Central memory CD8-positive, alpha-beta T cell (primary cell): ENCODE measurements around the gene BABAM2.

ENCODE experiments used
- ATAC-seq: fragments of 150-1000 bp; cut with Tn5 transposase; replicated peaks from 2 replicates; pipeline ENCODE4 v1.10.0; 2022; ENCODE audit warnings: mild to moderate bottlenecking, moderate FRiP score, moderate number of reproducible peaks; ENCODE audit not compliant: poor library complexity, severe bottlenecking; ENCODE audit errors: extremely low read depth
- DNase-seq, 2 donors: peaks; one replicate each; pipeline ENCODE4 v3.0.0; 2021; ENCODE audit warnings: low spot score in 2 of 2
- H3K27ac Mint-ChIP-seq: one replicate; pipeline ENCODE4 v1.8.0; 2022; ENCODE audit warnings: low read depth, mild to moderate bottlenecking, moderate library complexity, mixed read lengths
- H3K27me3 Mint-ChIP-seq: one replicate; pipeline ENCODE4 v1.8.0; 2022; ENCODE audit warnings: mixed read lengths
- H3K36me3 Mint-ChIP-seq: one replicate; pipeline ENCODE4 v1.8.0; 2022; ENCODE audit warnings: mild to moderate bottlenecking, moderate library complexity, mixed read lengths; ENCODE audit not compliant: insufficient read depth
- H3K4me1 Mint-ChIP-seq: one replicate; pipeline ENCODE4 v1.8.0; 2022; ENCODE audit warnings: mixed read lengths
- H3K4me3 Mint-ChIP-seq: one replicate; pipeline ENCODE4 v1.8.0; 2022; ENCODE audit warnings: mild to moderate bottlenecking, moderate library complexity, mixed read lengths
- H3K9me3 Mint-ChIP-seq: one replicate; pipeline ENCODE4 v1.8.0; 2022; ENCODE audit warnings: mixed read lengths

BABAM2 gene

GRCh38 chr2:28148000-28148399, 257.5 kb downstream of the BABAM2 start:
- no peaks in the 10 kb centered on the region for H3K9me3 Mint-ChIP-seq
- H3K27me3 Mint-ChIP-seq: no peaks in the 10 kb centered on the region
- H3K27ac Mint-ChIP-seq: no peak overlapping the region
- peaks cover 1% of the 10 kb centered on the region for H3K36me3 Mint-ChIP-seq
- ATAC-seq (no peak), DNase-seq (no peak)
- no peaks in the 10 kb centered on the region for H3K4me1 Mint-ChIP-seq
- H3K4me3 Mint-ChIP-seq: no peak overlapping the region

DNA sequence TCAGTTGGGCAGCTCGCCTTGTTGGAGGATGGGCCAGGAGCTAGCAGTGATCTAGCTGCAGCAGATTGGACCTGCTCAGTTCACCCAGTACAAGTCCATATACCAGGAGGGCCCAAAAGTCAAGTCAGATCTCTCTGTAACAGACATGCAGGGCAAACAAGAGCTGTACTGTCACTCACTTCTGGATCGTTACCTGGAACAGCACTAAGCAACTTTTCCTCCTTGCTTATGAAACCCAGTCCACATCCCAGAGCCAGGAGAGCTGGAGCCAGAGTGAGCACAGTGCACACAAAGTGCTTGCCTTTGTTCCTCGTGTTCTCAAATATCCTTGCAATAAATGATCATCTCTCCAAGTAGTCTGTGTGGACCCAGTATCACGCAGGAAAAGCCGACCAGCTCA, 258.0 kb downstream of the BABAM2 start:
- no peak for DNase-seq
- Mint-ChIP-seq H3K27me3 (no peaks in the 10 kb centered on the region), H3K4me3 (no peak overlapping the region), H3K36me3 (peaks cover 1% of the 10 kb centered on the region), H3K4me1 (no peaks in the 10 kb centered on the region), H3K27ac (no peak overlapping the region), H3K9me3 (no peaks in the 10 kb centered on the region)
- ATAC-seq: no peak

DNA sequence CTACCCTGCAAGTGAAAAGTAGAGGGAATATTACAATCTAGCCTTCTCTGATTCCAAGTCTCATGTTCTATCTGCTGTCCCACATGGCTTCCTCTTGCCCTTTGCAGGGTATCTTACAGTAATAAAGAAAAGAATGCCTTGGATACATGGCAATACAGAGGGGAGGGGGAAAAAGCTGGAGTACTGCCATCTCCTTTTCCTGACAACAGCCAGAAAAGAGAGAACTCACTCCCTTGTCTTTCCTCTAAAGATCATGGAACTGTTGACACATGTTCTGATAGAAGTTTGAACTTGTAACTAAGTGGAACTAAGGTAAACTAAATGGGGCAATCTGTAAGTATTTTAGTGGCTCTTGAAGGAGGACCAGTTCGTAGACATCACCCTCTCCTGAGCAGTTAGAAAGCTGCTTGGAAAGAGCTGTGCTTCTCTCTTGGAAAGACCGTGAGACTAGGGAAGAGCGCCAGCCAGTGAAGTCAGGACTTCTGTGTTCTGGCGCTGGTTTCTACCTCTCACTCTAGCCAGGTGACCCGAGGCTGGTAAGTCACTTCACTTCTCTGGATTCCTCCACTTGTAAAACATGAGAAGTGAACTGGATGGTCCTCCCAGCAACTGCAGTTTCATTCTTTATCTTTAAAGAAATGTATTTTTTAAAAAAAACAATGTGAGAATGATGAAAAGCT, 259.8 kb downstream of the BABAM2 start:
- no peak for ATAC-seq
- no peak overlapping the region for H3K4me3 Mint-ChIP-seq
- H3K27me3 Mint-ChIP-seq: no peaks in the 10 kb centered on the region
- peaks cover 1% of the 10 kb centered on the region for H3K36me3 Mint-ChIP-seq
- no peaks in the 10 kb centered on the region for H3K4me1 Mint-ChIP-seq
- DNase-seq: no peak
- H3K9me3 Mint-ChIP-seq: peaks cover 4% of the 10 kb centered on the region
- H3K27ac Mint-ChIP-seq: no peak overlapping the region

GRCh38 chr2:28150994-28151393, 260.5 kb downstream of the BABAM2 start:
- peaks cover 10% of the 10 kb centered on the region for H3K9me3 Mint-ChIP-seq
- ATAC-seq: no peak
- no peak overlapping the region for H3K4me3 Mint-ChIP-seq
- H3K27me3 Mint-ChIP-seq: no peaks in the 10 kb centered on the region
- no peak overlapping the region for H3K27ac Mint-ChIP-seq
- H3K4me1 Mint-ChIP-seq: no peaks in the 10 kb centered on the region
- peaks cover 1% of the 10 kb centered on the region for H3K36me3 Mint-ChIP-seq
- DNase-seq: no peak

DNA sequence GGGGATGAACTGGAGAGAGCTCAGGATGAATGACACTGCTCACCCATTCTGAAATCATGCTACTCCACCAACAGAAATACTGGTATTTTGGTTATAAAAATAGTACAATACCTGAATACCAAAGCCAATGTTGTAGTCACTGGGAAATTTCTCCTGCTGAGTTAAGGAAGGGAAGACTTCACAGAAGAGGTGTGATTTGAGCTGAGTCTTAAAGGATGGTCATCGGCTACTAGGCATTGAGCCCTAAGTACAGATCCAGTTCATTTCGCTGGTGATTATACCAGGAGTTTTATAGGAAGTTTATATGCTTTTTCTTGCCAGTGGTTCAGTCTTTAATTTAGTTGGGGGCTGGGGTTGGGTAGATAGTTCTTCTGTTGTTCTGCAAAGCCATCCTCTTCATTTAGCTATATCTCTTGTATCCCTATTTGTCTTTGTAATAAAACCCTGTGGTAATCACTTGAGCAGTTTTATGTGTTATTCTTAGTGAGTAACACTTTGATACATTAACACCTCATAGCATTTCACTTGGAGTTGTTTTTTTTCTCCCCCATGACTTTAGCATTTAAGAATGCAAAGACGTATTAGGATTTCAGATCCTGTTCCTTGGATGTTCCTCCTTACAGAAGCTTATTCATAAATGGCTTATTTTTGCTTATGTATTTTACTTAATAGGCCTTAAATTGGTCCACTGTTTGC, 262.2 kb downstream of the BABAM2 start:
- Mint-ChIP-seq H3K27ac (no peak overlapping the region), H3K4me3 (no peak overlapping the region), H3K36me3 (peaks cover 1% of the 10 kb centered on the region), H3K9me3 (peaks cover 13% of the 10 kb centered on the region), H3K4me1 (no peaks in the 10 kb centered on the region), H3K27me3 (no peaks in the 10 kb centered on the region)
- ATAC-seq (no peak), DNase-seq (no peak)

- H3K4me1 Mint-ChIP-seq: no peaks in the 10 kb centered on the region
- H3K27me3 Mint-ChIP-seq: no peaks in the 10 kb centered on the region
- no peak overlapping the region for H3K4me3 Mint-ChIP-seq
- H3K9me3 Mint-ChIP-seq: peaks cover 13% of the 10 kb centered on the region
- H3K27ac Mint-ChIP-seq: no peak overlapping the region
- no peak for DNase-seq
- peaks cover 1% of the 10 kb centered on the region for H3K36me3 Mint-ChIP-seq
- ATAC-seq: no peak
These were observed 263.3 kb downstream of the BABAM2 start for GRCh38 chr2:28153851-28154250.

DNA sequence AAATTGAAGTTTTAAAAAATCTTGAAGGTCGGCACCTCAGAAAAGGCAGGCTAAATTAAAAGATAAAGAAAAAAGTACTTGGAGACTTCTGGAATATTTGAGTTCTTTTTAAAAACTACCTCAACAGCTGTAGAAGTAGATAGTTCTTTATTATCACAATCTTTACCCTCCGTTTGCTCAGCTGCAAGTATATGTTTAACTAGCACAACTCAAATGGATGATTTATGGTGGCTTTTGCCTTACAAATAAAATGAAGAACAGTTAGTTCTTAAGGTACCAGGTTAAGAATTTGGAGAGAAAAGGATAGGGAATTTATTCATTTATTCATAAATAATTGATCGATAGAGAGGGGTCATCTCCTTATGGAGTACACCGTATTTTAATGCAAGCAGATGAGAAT, 264.6 kb downstream of the BABAM2 start:
- Mint-ChIP-seq H3K36me3 (peaks cover 1% of the 10 kb centered on the region), H3K9me3 (peaks cover 13% of the 10 kb centered on the region), H3K4me3 (no peak overlapping the region), H3K27ac (no peak overlapping the region), H3K4me1 (no peaks in the 10 kb centered on the region), H3K27me3 (no peaks in the 10 kb centered on the region)
- DNase-seq (no peak), ATAC-seq (no peak)

- H3K36me3 Mint-ChIP-seq: peaks cover 1% of the 10 kb centered on the region
- ATAC-seq (no peak), DNase-seq (no peak)
- H3K9me3 Mint-ChIP-seq: peaks cover 13% of the 10 kb centered on the region
- no peak overlapping the region for H3K27ac Mint-ChIP-seq
- no peaks in the 10 kb centered on the region for H3K27me3 Mint-ChIP-seq
- H3K4me3 Mint-ChIP-seq: no peak overlapping the region
- no peaks in the 10 kb centered on the region for H3K4me1 Mint-ChIP-seq
These were observed 265.1 kb downstream of the BABAM2 start for GRCh38 chr2:28155627-28156026.

GRCh38 chr2:28158791-28159190, 268.3 kb downstream of the BABAM2 start:
- Mint-ChIP-seq H3K27me3 (no peaks in the 10 kb centered on the region), H3K36me3 (peaks cover 2% of the 10 kb centered on the region), H3K4me1 (no peaks in the 10 kb centered on the region), H3K9me3 (peaks cover 13% of the 10 kb centered on the region), H3K4me3 (no peak overlapping the region), H3K27ac (no peak overlapping the region)
- no peak for DNase-seq
- ATAC-seq: no peak

GRCh38 chr2:28160986-28161425, 270.5 kb downstream of the BABAM2 start:
- DNase-seq: no peak
- Mint-ChIP-seq H3K27ac (no peak overlapping the region), H3K4me1 (no peaks in the 10 kb centered on the region), H3K27me3 (no peaks in the 10 kb centered on the region), H3K4me3 (no peak overlapping the region), H3K9me3 (peaks cover 3% of the 10 kb centered on the region), H3K36me3 (peaks cover 4% of the 10 kb centered on the region)
- ATAC-seq: no peak

DNA sequence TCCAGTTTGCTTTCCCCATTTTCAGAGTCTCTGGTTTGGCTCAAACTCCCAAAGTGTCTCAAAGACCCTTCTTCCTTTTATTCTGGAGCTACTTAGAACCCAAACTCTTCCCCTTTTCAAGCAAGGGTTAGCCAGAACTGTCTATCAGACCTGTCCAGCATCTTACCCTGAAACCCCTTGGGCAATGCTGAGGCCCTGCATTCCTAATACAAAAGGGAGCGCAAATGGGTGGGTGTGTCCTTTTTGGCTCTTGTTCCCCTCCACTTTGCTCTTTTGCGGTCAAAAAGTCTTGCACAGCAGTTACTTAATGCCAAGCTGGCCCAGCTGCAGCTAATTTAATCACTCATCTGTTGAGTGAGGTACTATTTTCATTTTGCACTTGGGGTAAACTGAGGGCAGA, 270.9 kb downstream of the BABAM2 start:
- H3K27ac Mint-ChIP-seq: no peak overlapping the region
- H3K27me3 Mint-ChIP-seq: no peaks in the 10 kb centered on the region
- H3K4me1 Mint-ChIP-seq: no peaks in the 10 kb centered on the region
- H3K36me3 Mint-ChIP-seq: peaks cover 4% of the 10 kb centered on the region
- ATAC-seq (no peak), DNase-seq (no peak)
- no peaks in the 10 kb centered on the region for H3K9me3 Mint-ChIP-seq
- H3K4me3 Mint-ChIP-seq: no peak overlapping the region

DNA sequence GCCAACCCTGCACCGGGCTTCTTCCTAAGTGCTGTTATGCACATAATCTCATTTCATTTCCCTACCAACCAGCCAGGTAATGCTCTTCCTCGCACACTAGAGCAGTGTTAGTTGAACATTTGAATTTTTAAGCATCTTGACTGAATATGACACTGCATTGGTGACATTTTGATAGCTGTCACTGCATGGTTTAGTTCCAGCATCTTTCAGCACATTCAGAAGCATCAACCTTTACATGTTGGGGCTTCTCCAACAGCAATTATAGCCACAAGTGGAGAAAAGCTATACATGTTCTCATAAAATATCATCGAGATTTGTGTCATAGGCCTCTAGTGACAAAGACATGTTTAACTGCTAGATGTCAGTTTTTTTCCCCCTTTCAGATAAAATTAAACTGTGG, 272.0 kb downstream of the BABAM2 start:
- no peak overlapping the region for H3K4me3 Mint-ChIP-seq
- no peak overlapping the region for H3K27ac Mint-ChIP-seq
- no peak for DNase-seq
- H3K9me3 Mint-ChIP-seq: no peaks in the 10 kb centered on the region
- ATAC-seq: no peak
- H3K36me3 Mint-ChIP-seq: peaks cover 4% of the 10 kb centered on the region
- H3K27me3 Mint-ChIP-seq: no peaks in the 10 kb centered on the region
- H3K4me1 Mint-ChIP-seq: no peaks in the 10 kb centered on the region

- H3K9me3 Mint-ChIP-seq: no peaks in the 10 kb centered on the region
These were observed 272.5 kb downstream of the BABAM2 start for GRCh38 chr2:28163028-28163427.

More at GRCh38 chr2:28163028-28163427, 272.5 kb downstream of the BABAM2 start:
- Mint-ChIP-seq H3K4me1 (no peaks in the 10 kb centered on the region), H3K4me3 (no peak overlapping the region), H3K27ac (no peak overlapping the region), H3K27me3 (no peaks in the 10 kb centered on the region), H3K36me3 (peaks cover 4% of the 10 kb centered on the region)
- ATAC-seq (no peak), DNase-seq (no peak)
